Stomach (tissue), 4 donors: ENCODE results near the gene SLC16A6.

Source experiments
- CTCF ChIP-seq, 7 experiments: fragments of 450-650 bp in 4 of 7; fragments of 200-600 bp in 3 of 7; sonication (generic) in 3 of 7; IDR thresholded peaks; one replicate each; pipeline ENCODE4 v1.5.1; 2016 to 2019; ENCODE audit warnings: antibody characterized with exemption in 7 of 7, control low read depth in 2 of 7, mild to moderate bottlenecking in 1 of 7
- POLR2A ChIP-seq, 4 donors: fragments of 450-650 bp; IDR thresholded peaks; one replicate each; pipeline ENCODE4 v1.6.1; 2016; ENCODE audit warnings: antibody characterized with exemption in 4 of 4, control low read depth in 2 of 4, mild to moderate bottlenecking in 1 of 4, moderate library complexity in 1 of 4
- POLR2AphosphoS5 ChIP-seq, 3 donors: sonication (generic); formaldehyde crosslinking; IDR thresholded peaks; one replicate each; pipeline ENCODE4 v1.6.1; 2016; ENCODE audit warnings: antibody characterized with exemption in 3 of 3

DNA sequence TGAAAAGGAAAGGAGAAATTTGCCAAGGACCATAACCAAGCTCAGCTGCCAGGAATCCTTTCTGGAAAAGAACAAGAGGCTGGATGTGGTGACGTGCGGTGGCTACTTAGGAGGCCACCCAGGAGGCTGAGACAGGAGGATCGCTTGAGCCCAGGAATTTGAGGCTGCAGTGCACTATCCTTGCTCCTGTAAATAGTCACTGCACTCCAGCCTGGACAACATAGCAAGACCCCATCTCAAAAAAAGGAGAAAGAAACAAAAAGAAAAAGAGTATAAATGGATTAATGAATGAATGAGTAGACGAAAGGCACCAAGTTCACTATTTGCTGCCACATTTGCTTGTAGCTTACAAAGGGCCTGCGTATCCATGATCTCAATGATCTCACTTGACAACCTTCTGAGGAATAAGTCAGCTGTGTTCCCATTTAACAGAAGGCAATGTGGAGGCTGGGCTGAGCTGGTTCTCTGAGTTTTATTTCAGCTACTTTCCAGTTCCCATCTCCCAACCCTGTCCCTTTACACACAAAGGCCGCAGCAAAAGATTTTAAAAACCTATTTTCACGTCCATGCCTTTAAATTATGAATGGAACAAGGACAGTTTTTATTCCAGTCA, 30.1 kb upstream of the SLC16A6 start:
- TF ChIP-seq CTCF (IDR thresholded peaks at IDR 0.05): no peak
- TF ChIP-seq POLR2AphosphoS5 (IDR thresholded peaks at IDR 0.05): no peak
- TF ChIP-seq POLR2A (IDR thresholded peaks at IDR 0.05): no peak
